ENCODE results near the gene L1TD1.
"Not testable (repeated sequence)": the region's sequence is repeated elsewhere in the genome, so short reads cannot be mapped to it uniquely, and the experiment has no call there.

The L1TD1 gene

DNA sequence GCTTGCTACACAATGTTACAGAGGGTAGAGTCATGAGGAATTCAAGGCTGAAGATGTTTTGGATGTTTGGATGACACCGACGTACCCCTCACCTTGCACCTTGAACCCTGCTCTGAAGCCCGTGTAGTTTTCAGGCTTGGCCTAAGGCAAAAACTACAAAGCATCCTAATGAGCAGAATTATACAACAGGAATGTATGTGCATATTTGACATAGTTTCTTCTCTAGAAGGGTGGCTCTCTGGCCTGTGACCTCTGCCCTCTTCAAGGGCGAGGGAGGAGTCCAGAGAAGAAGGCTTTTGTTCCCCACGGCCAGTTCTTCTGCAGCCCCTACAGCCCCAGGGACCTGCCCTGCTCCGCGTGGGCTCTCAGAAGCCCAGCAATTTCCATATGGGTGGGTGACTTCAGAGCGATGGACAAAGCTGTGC is 43.3 kb downstream of the L1TD1 start:
- no CpG with 5 or more reads among the region's 8 CpGs for WGBS (ENCODE audit: extremely low coverage, insufficient coverage, insufficient read length)
- Histone ChIP-seq H3K4me1 (ENCODE audit: control insufficient read depth in 1 of 2, insufficient read depth in 2 of 2, low read length in 2 of 2) (peaks cover 17% of the 10 kb centered on the region in 2 experiments), H3K79me1 (ENCODE audit: low read length) (no peaks in the 10 kb centered on the region), H3K18ac (ENCODE audit: low read length) (no peak overlapping the region), H4K12ac (ENCODE audit: low read depth, low read length) (no peak overlapping the region), H2AK5ac (ENCODE audit: low read length) (no peak overlapping the region), H3K23ac (ENCODE audit: low read length) (no peak overlapping the region), H3K9me3 (ENCODE audit: insufficient read depth, low read depth, low read length) (no peaks in the 10 kb centered on the region), H3K36me3 (ENCODE audit: control insufficient read depth in 1 of 2, insufficient read depth in 2 of 2, low read length in 2 of 2) (peaks cover 7 to 11% of the 10 kb centered on the region in 2 experiments), H2BK120ac (ENCODE audit: insufficient read depth, low read length, poor library complexity) (no peak overlapping the region), H2BK12ac (ENCODE audit: low read length) (no peak overlapping the region), H2BK5ac (ENCODE audit: low read depth, low read length, poor library complexity) (no peak overlapping the region), H3K4ac (ENCODE audit: low read depth, low read length) (no peak overlapping the region), H3K9ac (ENCODE audit: low read length) (no peak overlapping the region), H2AFZ (ENCODE audit: insufficient read depth, low read length, poor library complexity) (no peak overlapping the region), H4K8ac (ENCODE audit: low read depth, low read length) (no peak overlapping the region), H3K79me2 (ENCODE audit: control insufficient read depth, insufficient read depth, low read length, poor library complexity) (no peaks in the 10 kb centered on the region), H3K4me3 (ENCODE audit: low read depth, low read length) (no peak overlapping the region), H3K27me3 (ENCODE audit: insufficient read depth, low read length) (no peaks in the 10 kb centered on the region), H3K4me2 (ENCODE audit: low read length) (peak overlapping the region; percentile 2), H3K14ac (ENCODE audit: low read length) (no peak overlapping the region), H3K27ac (ENCODE audit: low read depth, low read length) (peak overlapping the region; percentile 48), H4K91ac (ENCODE audit: low read depth, low read length) (no peak overlapping the region)
- peak; percentile 54 to 81 for DNase-seq

- H3K23ac ChIP-seq (ENCODE audit: low read length): no peak overlapping the region
- H3K27ac ChIP-seq (ENCODE audit: low read depth, low read length): peak overlapping the region; percentile 48
- peaks cover 7 to 12% of the 10 kb centered on the region in 2 experiments for H3K36me3 ChIP-seq (ENCODE audit: control insufficient read depth in 1 of 2, insufficient read depth in 2 of 2, low read length in 2 of 2)
- H3K4me3 ChIP-seq (ENCODE audit: low read depth, low read length): no peak overlapping the region
- no peak overlapping the region for H2BK120ac ChIP-seq (ENCODE audit: insufficient read depth, low read length, poor library complexity)
- no peak overlapping the region for H4K8ac ChIP-seq (ENCODE audit: low read depth, low read length)
- H3K18ac ChIP-seq (ENCODE audit: low read length): no peak overlapping the region
- H3K79me1 ChIP-seq (ENCODE audit: low read length): no peaks in the 10 kb centered on the region
- peak overlapping the region; percentile 24 for H2BK12ac ChIP-seq (ENCODE audit: low read length)
- H2AFZ ChIP-seq (ENCODE audit: insufficient read depth, low read length, poor library complexity): no peak overlapping the region
- no peak overlapping the region for H3K4ac ChIP-seq (ENCODE audit: low read depth, low read length)
- WGBS (ENCODE audit: extremely low coverage, insufficient coverage, insufficient read length): no CpG with 5 or more reads among the region's 9 CpGs
- H3K4me1 ChIP-seq (ENCODE audit: control insufficient read depth in 1 of 2, insufficient read depth in 2 of 2, low read length in 2 of 2): peaks cover 12 to 14% of the 10 kb centered on the region in 2 experiments
- no peak overlapping the region for H3K9ac ChIP-seq (ENCODE audit: low read length)
- no peaks in the 10 kb centered on the region for H3K79me2 ChIP-seq (ENCODE audit: control insufficient read depth, insufficient read depth, low read length, poor library complexity)
- H3K27me3 ChIP-seq (ENCODE audit: insufficient read depth, low read length): no peaks in the 10 kb centered on the region
- H3K14ac ChIP-seq (ENCODE audit: low read length): no peak overlapping the region
- peak overlapping the region; percentile 60 for H2BK5ac ChIP-seq (ENCODE audit: low read depth, low read length, poor library complexity)
- DNase-seq: peak; percentile 35 to 56
- H4K12ac ChIP-seq (ENCODE audit: low read depth, low read length): no peak overlapping the region
- H3K4me2 ChIP-seq (ENCODE audit: low read length): peak overlapping the region; percentile 2
- no peaks in the 10 kb centered on the region for H3K9me3 ChIP-seq (ENCODE audit: insufficient read depth, low read depth, low read length)
- H2AK5ac ChIP-seq (ENCODE audit: low read length): no peak overlapping the region
- H4K91ac ChIP-seq (ENCODE audit: low read depth, low read length): peak overlapping the region; percentile 34
Observed at GRCh38 chr1:62238507-62238906, 43.9 kb downstream of the L1TD1 start.

GRCh38 chr1:62239652-62240403 is 45.2 kb downstream of the L1TD1 start:
- H3K27me3 ChIP-seq (ENCODE audit: insufficient read depth, low read length); H3K4me2 ChIP-seq (ENCODE audit: low read length); H2AFZ ChIP-seq (ENCODE audit: insufficient read depth, low read length, poor library complexity); H2BK5ac ChIP-seq (ENCODE audit: low read depth, low read length, poor library complexity); H3K9ac ChIP-seq (ENCODE audit: low read length); DNase-seq; H3K79me2 ChIP-seq (ENCODE audit: control insufficient read depth, insufficient read depth, low read length, poor library complexity); H2BK12ac ChIP-seq (ENCODE audit: low read length); H4K8ac ChIP-seq (ENCODE audit: low read depth, low read length); H4K91ac ChIP-seq (ENCODE audit: low read depth, low read length); H3K27ac ChIP-seq (ENCODE audit: low read depth, low read length); H3K4me3 ChIP-seq (ENCODE audit: low read depth, low read length); H2AK5ac ChIP-seq (ENCODE audit: low read length); H2BK120ac ChIP-seq (ENCODE audit: insufficient read depth, low read length, poor library complexity); H3K9me3 ChIP-seq (ENCODE audit: insufficient read depth, low read depth, low read length); H3K23ac ChIP-seq (ENCODE audit: low read length); H3K18ac ChIP-seq (ENCODE audit: low read length); H3K79me1 ChIP-seq (ENCODE audit: low read length); H3K4ac ChIP-seq (ENCODE audit: low read depth, low read length); H4K12ac ChIP-seq (ENCODE audit: low read depth, low read length); H3K14ac ChIP-seq (ENCODE audit: low read length): not testable (repeated sequence)
- WGBS (ENCODE audit: extremely low coverage, insufficient coverage, insufficient read length): no CpG with 5 or more reads among the region's 3 CpGs
- Histone ChIP-seq H3K4me1 (ENCODE audit: control insufficient read depth in 1 of 2, insufficient read depth in 2 of 2, low read length in 2 of 2) (peaks cover 9 to 11% of the 10 kb centered on the region in 2 experiments), H3K36me3 (ENCODE audit: control insufficient read depth in 1 of 2, insufficient read depth in 2 of 2, low read length in 2 of 2) (peaks cover 12 to 17% of the 10 kb centered on the region in 2 experiments)

DNA sequence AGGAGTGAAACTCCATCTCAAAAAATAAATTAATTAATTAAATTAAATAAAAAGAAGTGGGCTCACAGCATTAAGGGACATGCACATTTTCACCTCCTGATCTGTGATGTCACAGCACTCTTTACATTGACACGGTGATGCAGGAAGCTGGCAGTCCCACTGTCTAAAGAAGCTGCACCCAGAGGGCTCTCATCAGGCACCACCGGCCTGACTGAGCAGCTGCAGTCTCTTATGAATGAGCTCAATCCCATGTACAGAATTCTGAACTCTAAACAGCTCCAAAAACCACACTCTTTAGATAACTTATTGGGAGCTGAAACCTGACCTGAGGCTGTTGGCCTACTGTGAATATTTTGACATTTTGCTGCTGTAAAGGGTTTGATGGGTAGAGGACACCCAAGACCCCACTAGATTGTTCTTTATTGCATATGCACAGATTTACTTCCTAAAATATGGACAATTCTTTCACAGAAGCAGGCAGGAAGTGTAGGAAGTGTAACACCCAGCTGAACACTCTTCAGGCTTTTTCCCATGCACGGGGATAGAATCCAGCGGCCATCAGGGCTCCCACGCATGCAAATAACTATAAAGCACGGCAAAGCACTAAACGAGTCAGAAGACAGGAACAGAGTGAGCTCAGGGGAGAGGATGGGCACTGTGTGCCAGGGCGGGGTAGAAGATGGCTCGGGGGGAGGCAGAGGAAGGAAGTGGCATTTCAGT is 46.2 kb downstream of the L1TD1 start:
- Histone ChIP-seq H2BK12ac (ENCODE audit: low read length) (no peak overlapping the region), H3K23ac (ENCODE audit: low read length) (no peak overlapping the region), H4K91ac (ENCODE audit: low read depth, low read length) (no peak overlapping the region), H3K4me3 (ENCODE audit: low read depth, low read length) (no peak overlapping the region), H4K8ac (ENCODE audit: low read depth, low read length) (no peak overlapping the region), H3K27me3 (ENCODE audit: insufficient read depth, low read length) (no peaks in the 10 kb centered on the region), H2BK120ac (ENCODE audit: insufficient read depth, low read length, poor library complexity) (no peak overlapping the region), H3K4ac (ENCODE audit: low read depth, low read length) (no peak overlapping the region), H3K9ac (ENCODE audit: low read length) (no peak overlapping the region), H2AK5ac (ENCODE audit: low read length) (no peak overlapping the region), H3K9me3 (ENCODE audit: insufficient read depth, low read depth, low read length) (no peaks in the 10 kb centered on the region), H3K14ac (ENCODE audit: low read length) (no peak overlapping the region), H3K36me3 (ENCODE audit: control insufficient read depth in 1 of 2, insufficient read depth in 2 of 2, low read length in 2 of 2) (peaks cover 18 to 23% of the 10 kb centered on the region in 2 experiments), H3K4me2 (ENCODE audit: low read length) (no peak overlapping the region), H3K79me1 (ENCODE audit: low read length) (no peaks in the 10 kb centered on the region), H3K18ac (ENCODE audit: low read length) (no peak overlapping the region), H3K27ac (ENCODE audit: low read depth, low read length) (no peak overlapping the region), H3K79me2 (ENCODE audit: control insufficient read depth, insufficient read depth, low read length, poor library complexity) (no peaks in the 10 kb centered on the region), H3K4me1 (ENCODE audit: control insufficient read depth in 1 of 2, insufficient read depth in 2 of 2, low read length in 2 of 2) (peaks cover 9 to 11% of the 10 kb centered on the region in 2 experiments), H4K12ac (ENCODE audit: low read depth, low read length) (no peak overlapping the region), H2BK5ac (ENCODE audit: low read depth, low read length, poor library complexity) (no peak overlapping the region), H2AFZ (ENCODE audit: insufficient read depth, low read length, poor library complexity) (no peak overlapping the region)
- no CpG with 5 or more reads among the region's 9 CpGs for WGBS (ENCODE audit: extremely low coverage, insufficient coverage, insufficient read length)
- DNase-seq: no peak
